H9 (cell line): Measurements from ENCODE around the gene IL16. TPM values are rescaled to one million over a fixed set of nuclear protein-coding genes. Genes with fewer than 3 reads are reported as not detected.

Experiments used
- DNase-seq: peaks from one replicate; pipeline ENCODE4 v3.0.0-alpha.2; 2017
- H2AFZ ChIP-seq: one replicate; pipeline ENCODE4 v1.6.1; 2013; ENCODE audit warnings: mild to moderate bottlenecking, low read length, control low read depth, moderate library complexity
- H2AK5ac ChIP-seq: 2 replicates; pipeline ENCODE4 v1.6.1; 2013; ENCODE audit warnings: low read length, control low read depth, mixed read lengths; ENCODE audit not compliant: insufficient read length
- H2BK120ac ChIP-seq: one replicate; pipeline ENCODE4 v1.6.1; 2013; ENCODE audit warnings: low read depth, mild to moderate bottlenecking, low read length, control low read depth, inconsistent platforms; ENCODE audit not compliant: poor library complexity, severe bottlenecking
- H2BK12ac ChIP-seq: 2 replicates; pipeline ENCODE4 v1.6.1; 2013; ENCODE audit warnings: low read length, control low read depth, mixed read lengths, low read depth; ENCODE audit not compliant: insufficient read length
- H2BK15ac ChIP-seq: 2 replicates; pipeline ENCODE4 v1.6.1; 2013; ENCODE audit warnings: low read depth, low read length, control low read depth
- H2BK20ac ChIP-seq: one replicate; pipeline ENCODE4 v1.6.1; 2013; ENCODE audit warnings: low read depth, mild to moderate bottlenecking, low read length, control low read depth, inconsistent platforms; ENCODE audit not compliant: poor library complexity, severe bottlenecking
- H2BK5ac ChIP-seq: 2 replicates; pipeline ENCODE4 v1.6.1; 2013; ENCODE audit warnings: low read length, control low read depth, mixed read lengths; ENCODE audit not compliant: insufficient read length
- H3K14ac ChIP-seq: 2 replicates; pipeline ENCODE4 v1.6.1; 2013; ENCODE audit warnings: low read length, control low read depth; ENCODE audit not compliant: insufficient read depth
- H3K18ac ChIP-seq: 2 replicates; pipeline ENCODE4 v1.6.1; 2013; ENCODE audit warnings: low read depth, mild to moderate bottlenecking, mixed read lengths, low read length, control low read depth; ENCODE audit not compliant: insufficient read length
- H3K23ac ChIP-seq: 2 replicates; pipeline ENCODE4 v1.6.1; 2013; ENCODE audit warnings: low read length, control low read depth, mixed read lengths, low read depth; ENCODE audit not compliant: insufficient read length
- H3K23me2 ChIP-seq: 2 replicates; pipeline ENCODE4 v1.6.1; 2013; ENCODE audit warnings: low read depth, mild to moderate bottlenecking, mixed read lengths, low read length, control low read depth; ENCODE audit not compliant: insufficient read length, poor library complexity, severe bottlenecking
- H3K27ac ChIP-seq: 2 replicates; pipeline ENCODE4 v1.5.1; 2013; ENCODE audit warnings: low read length, control low read depth, mixed read lengths, low read depth; ENCODE audit not compliant: insufficient read length
- H3K27me3 ChIP-seq: 2 replicates; pipeline ENCODE4 v1.6.1; 2013; ENCODE audit warnings: low read length, control low read depth, inconsistent platforms; ENCODE audit not compliant: insufficient read depth
- H3K4ac ChIP-seq: 2 replicates; pipeline ENCODE4 v1.6.1; 2013; ENCODE audit warnings: low read depth, mild to moderate bottlenecking, control low read depth, inconsistent platforms, low read length, moderate library complexity
- H3K4me1 ChIP-seq: 2 replicates; pipeline ENCODE4 v1.6.1; 2013; ENCODE audit warnings: low read length, control low read depth, inconsistent platforms; ENCODE audit not compliant: insufficient read depth
- H3K4me2 ChIP-seq: 2 replicates; pipeline ENCODE4 v1.6.1; 2013; ENCODE audit warnings: low read length, control low read depth, mixed read lengths; ENCODE audit not compliant: insufficient read length, insufficient read depth
- H3K56ac ChIP-seq: 2 replicates; pipeline ENCODE4 v1.6.1; 2013; ENCODE audit warnings: low read depth, mild to moderate bottlenecking, mixed read lengths, low read length, control low read depth; ENCODE audit not compliant: insufficient read length
- H3K79me1 ChIP-seq: 2 replicates; pipeline ENCODE4 v1.6.1; 2013; ENCODE audit warnings: low read depth, mild to moderate bottlenecking, moderate library complexity, low read length, control low read depth, inconsistent platforms; ENCODE audit not compliant: insufficient read depth, poor library complexity, severe bottlenecking
- H3K79me2 ChIP-seq: 2 replicates; pipeline ENCODE4 v1.6.1; 2013; ENCODE audit warnings: low read length, control low read depth, inconsistent platforms; ENCODE audit not compliant: insufficient read depth
- H3K9ac ChIP-seq: 2 replicates; pipeline ENCODE4 v1.6.1; 2013; ENCODE audit warnings: low read length, control low read depth, mixed read lengths; ENCODE audit not compliant: insufficient read length; ENCODE audit errors: extremely low read depth
- H3K9me3 ChIP-seq: one replicate; pipeline ENCODE4 v1.6.1; 2013; ENCODE audit warnings: low read depth, low read length, inconsistent platforms; ENCODE audit not compliant: control insufficient read depth
- H3T11ph ChIP-seq: one replicate; pipeline ENCODE4 v1.6.1; 2013; ENCODE audit warnings: mild to moderate bottlenecking, low read length, control low read depth, inconsistent platforms
- H4K20me1 ChIP-seq: one replicate; pipeline ENCODE4 v1.6.1; 2013; ENCODE audit not compliant: control insufficient read depth, insufficient read length, insufficient read depth
- H4K5ac ChIP-seq: 2 replicates; pipeline ENCODE4 v1.6.1; 2013; ENCODE audit warnings: low read depth, mild to moderate bottlenecking, mixed read lengths, low read length, control low read depth; ENCODE audit not compliant: insufficient read length
- H4K8ac ChIP-seq: replicated peaks from 2 replicates; pipeline ENCODE4 v1.6.1; 2013; ENCODE audit warnings: low read length, control low read depth, mixed read lengths, low read depth; ENCODE audit not compliant: insufficient read length
- H4K91ac ChIP-seq: 2 replicates; pipeline ENCODE4 v1.6.1; 2013; ENCODE audit warnings: low read depth, mild to moderate bottlenecking, moderate library complexity, mixed read lengths, low read length, control low read depth; ENCODE audit not compliant: insufficient read length
- H3K27ac Mint-ChIP-seq, 3 experiments: 2 replicates in 2 of 3; 3 replicates in 1 of 3; pipeline ENCODE4 v1.8.0; 2020 to 2021; ENCODE audit warnings: mixed read lengths in 3 of 3, mild to moderate bottlenecking in 1 of 3, moderate library complexity in 1 of 3
- H3K27me3 Mint-ChIP-seq: 2 replicates; pipeline ENCODE4 v1.8.0; 2021; ENCODE audit warnings: low read depth, mild to moderate bottlenecking, moderate library complexity, mixed read lengths
- H3K36me3 Mint-ChIP-seq, 3 experiments: 2 replicates in 2 of 3; 3 replicates in 1 of 3; pipeline ENCODE4 v1.8.0; 2020 to 2021; ENCODE audit warnings: low read depth in 3 of 3, mixed read lengths in 3 of 3; ENCODE audit not compliant: insufficient read depth in 1 of 3
- H3K4me1 Mint-ChIP-seq, 2 experiments: 2 replicates each; pipeline ENCODE4 v1.8.0; 2020; ENCODE audit warnings: mixed read lengths in 2 of 2
- H3K4me3 Mint-ChIP-seq, 2 experiments: 2 replicates in 1 of 2; 3 replicates in 1 of 2; pipeline ENCODE4 v1.8.0; 2020 to 2021; ENCODE audit warnings: mild to moderate bottlenecking in 2 of 2, mixed read lengths in 2 of 2, moderate library complexity in 1 of 2
- H3K9me3 Mint-ChIP-seq, 2 experiments: 2 replicates in 1 of 2; 3 replicates in 1 of 2; pipeline ENCODE4 v1.8.0; 2020; ENCODE audit warnings: mild to moderate bottlenecking in 2 of 2, mixed read lengths in 2 of 2, moderate library complexity in 1 of 2
- CTCF ChIP-seq: fragments of 200-600 bp; sonication (generic); conservative IDR thresholded peaks from 3 replicates; pipeline ENCODE4 v1.8.0; 2021; ENCODE audit warnings: antibody characterized with exemption, mild to moderate bottlenecking
- WGBS: extraction: QIAGEN DNeasy Blood & Tissue Kit; methylation state at CpG from one replicate; pipeline ENCODE4 v1.1.7; 2013; ENCODE audit warnings: missing lambda C conversion rate, low lambda C conversion rate, mixed read lengths; ENCODE audit not compliant: insufficient read length; ENCODE audit errors: extremely low coverage; 5-methylcytosine and 5-hydroxymethylcytosine counted together
- total RNA-seq: library from RNA; stranded (reverse); gene quantifications from 2 replicates; pipeline ENCODE4 v1.2.1, GENCODE V29; 2021

IL16 gene
- total RNA-seq, 1 experiment from 2014 or later: 0.28 TPM

DNA sequence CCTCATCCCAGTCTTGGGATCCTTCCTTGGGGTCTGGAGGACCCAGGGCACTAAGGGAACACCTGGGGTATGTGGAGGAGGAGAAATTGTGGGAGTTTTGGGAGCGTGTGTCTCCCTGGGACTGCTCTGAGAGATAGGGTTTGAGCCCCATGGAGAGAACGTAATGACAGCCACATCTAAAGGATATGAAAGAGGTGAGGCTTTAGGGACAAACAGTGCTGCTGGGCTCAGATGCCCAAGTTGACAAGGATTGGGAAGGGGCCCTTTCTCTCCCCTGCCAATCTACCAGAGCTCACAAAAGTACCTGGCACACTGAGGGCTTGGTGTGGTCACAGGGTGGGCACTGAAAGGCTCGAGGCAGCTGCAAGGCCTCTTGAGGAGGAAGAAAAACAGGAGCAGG lies 140.6 kb downstream of the IL16 start:
- TF ChIP-seq CTCF: no peak
- WGBS: no CpG with 5 or more reads among the region's 3 CpGs
- no peaks in the 10 kb centered on the region for H3K9me3 Mint-ChIP-seq
- Histone ChIP-seq H4K8ac (no peak overlapping the region), H3T11ph (no peak overlapping the region), H3K27me3 (no peaks in the 10 kb centered on the region), H3K9me3 (no peaks in the 10 kb centered on the region), H3K23me2 (no peaks in the 10 kb centered on the region), H3K27ac (no peak overlapping the region), H4K5ac (no peak overlapping the region), H2BK12ac (no peak overlapping the region), H3K14ac (no peak overlapping the region), H3K79me2 (no peaks in the 10 kb centered on the region), H2BK120ac (no peak overlapping the region), H2BK20ac (no peak overlapping the region), H3K9ac (no peak overlapping the region), H3K23ac (no peak overlapping the region), H3K56ac (no peak overlapping the region), H3K4me2 (no peak overlapping the region), H4K20me1 (no peaks in the 10 kb centered on the region), H3K4me1 (no peaks in the 10 kb centered on the region), H2BK15ac (no peak overlapping the region), H2BK5ac (no peak overlapping the region), H2AFZ (no peak overlapping the region), H3K79me1 (no peaks in the 10 kb centered on the region), H4K91ac (no peak overlapping the region), H3K18ac (no peak overlapping the region), H2AK5ac (no peak overlapping the region), H3K4ac (no peak overlapping the region)
- no peaks in the 10 kb centered on the region; the same call in 1 of the 2 replicates for H3K27me3 Mint-ChIP-seq
- H3K27ac Mint-ChIP-seq: peak overlapping the region in 2 of 3 experiments; percentile 53 to 82; a peak in 1 of 7 replicates
- no peak overlapping the region for H3K4me3 Mint-ChIP-seq
- no peak for DNase-seq
- H3K4me1 Mint-ChIP-seq: 0 out of 4 replicates have a peak, but pooled peaks cover 2 to 3% of the 10 kb centered on the region in 2 experiments
- H3K36me3 Mint-ChIP-seq: no peaks in the 10 kb centered on the region
